GM18517 (cell line): ENCODE measurements around the gene GPR153.
"Not testable (repeated sequence)": the region's sequence is repeated elsewhere in the genome, so short reads cannot be mapped to it uniquely, and the experiment has no call there.

ENCODE experiments used
- ATAC-seq: cut with Tn5 transposase; IDR thresholded peaks from one replicate; pipeline ENCODE4 v1.9.1; 2021; ENCODE audit warnings: mild to moderate bottlenecking, moderate library complexity; ENCODE audit not compliant: unreplicated experiment

GPR153 gene

DNA sequence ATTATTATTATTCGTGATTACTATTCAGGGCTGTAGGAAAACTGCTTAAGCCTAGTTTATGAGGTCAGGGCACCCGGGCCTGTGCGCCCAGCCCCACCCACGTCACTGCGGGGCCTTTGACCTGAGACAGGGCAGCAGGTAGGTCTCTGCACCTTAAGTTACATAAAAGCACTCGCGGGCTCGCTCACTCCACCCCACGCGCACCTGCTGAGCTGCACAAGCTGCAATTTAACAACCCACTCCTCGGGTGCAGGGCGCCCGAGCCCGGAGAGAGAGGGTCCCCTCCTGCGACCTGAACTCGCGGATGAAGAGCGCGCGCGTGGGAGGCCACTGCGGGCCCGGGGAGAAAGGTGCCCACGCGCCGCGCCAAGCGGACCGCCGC, 25.6 kb downstream of the GPR153 start:
- ATAC-seq = no peak

- no peak for ATAC-seq
These were observed 26.2 kb downstream of the GPR153 start for GRCh38 chr1:6234502-6235295.

DNA sequence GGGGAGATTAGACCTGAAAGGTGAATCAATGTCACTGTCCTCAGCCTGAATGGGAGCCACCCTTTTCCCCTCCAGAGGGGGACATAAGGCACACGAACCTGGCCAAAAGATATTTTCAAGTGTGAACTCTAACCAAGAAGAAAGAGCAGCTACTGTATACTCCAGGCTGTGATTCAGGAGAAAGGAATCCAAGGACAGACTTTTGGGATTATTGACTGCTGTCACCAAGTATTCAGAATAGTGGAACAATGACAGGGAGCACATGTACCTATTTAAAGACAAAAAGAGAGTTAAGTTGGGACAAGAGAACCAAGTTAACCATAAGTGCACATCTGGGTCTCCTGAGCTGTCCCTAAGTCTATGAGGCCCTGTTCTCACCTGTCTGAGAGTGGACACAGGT, 27.5 kb downstream of the GPR153 start:
- no peak for ATAC-seq

- ATAC-seq = no peak
These were observed 35.2 kb downstream of the GPR153 start for GRCh38 chr1:6225651-6226050.

- no peak for ATAC-seq
These were observed 36.2 kb downstream of the GPR153 start for GRCh38 chr1:6224718-6225117.

DNA sequence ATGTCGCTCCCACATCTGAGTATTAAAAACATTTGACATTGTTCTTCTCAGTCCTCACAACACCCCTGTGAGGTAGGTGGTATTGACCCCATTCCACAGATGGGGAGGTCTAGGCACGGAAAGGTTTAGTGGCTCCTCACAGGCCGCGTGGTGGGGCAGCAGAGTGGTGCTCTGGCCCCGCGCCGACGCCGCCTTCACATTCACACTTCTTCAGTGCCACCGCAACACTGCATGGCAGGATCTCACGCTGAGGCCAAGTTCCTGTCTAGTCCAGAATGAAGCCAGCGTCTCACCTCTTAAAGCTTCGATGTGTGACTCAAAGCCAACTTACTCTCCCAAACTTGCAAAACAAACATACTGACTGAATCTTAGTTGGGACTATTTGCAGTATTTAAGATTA, 37.3 kb downstream of the GPR153 start:
- no peak for ATAC-seq

GRCh38 chr1:6222636-6223035, 38.3 kb downstream of the GPR153 start:
- no peak for ATAC-seq

- no peak for ATAC-seq
These were observed 39.6 kb downstream of the GPR153 start for GRCh38 chr1:6221210-6221784.

- ATAC-seq = no peak
These were observed 40.7 kb downstream of the GPR153 start for GRCh38 chr1:6220236-6220635.

- ATAC-seq = not testable (repeated sequence)
These were observed 41.3 kb downstream of the GPR153 start for GRCh38 chr1:6219641-6220040.

DNA sequence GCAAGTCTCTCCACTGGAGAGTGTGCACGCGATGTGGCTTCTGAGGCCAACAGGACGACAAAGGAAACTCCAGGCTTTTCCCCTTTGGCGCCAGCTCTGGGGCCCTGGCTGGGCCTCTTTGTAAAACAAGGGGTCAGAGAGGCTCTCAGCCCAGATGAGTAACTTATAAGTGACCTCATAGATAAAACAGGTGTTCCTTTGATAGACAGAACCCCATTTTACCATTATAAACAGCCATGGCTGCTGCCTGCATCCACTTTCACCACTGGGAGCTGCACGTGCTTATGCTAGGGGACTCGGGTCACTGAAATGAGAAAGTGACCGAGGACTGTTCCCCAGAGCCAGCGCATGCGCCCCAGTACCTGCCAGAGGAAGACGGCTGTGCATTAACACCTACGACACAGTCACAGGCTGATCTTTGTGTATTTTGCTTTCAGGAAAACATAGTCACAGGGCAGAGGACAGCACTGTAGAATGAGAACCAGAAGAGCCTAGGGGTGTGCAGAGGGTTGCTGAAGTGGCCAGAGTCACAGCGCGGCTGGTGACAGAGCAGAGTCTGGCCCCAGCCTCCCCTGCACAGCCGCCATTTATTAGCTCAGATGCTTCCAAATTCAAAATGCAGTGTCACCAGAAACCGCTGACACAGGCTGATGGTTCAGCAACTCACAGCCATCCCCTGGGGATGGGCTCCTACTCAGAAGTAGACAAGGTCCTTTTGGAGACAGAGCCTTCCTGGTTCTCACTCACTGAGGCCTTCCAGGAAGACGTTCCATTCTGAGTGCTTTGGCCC, 42.3 kb downstream of the GPR153 start:
- ATAC-seq = no peak

GRCh38 chr1:6212193-6212959, 48.5 kb downstream of the GPR153 start:
- ATAC-seq = no peak

GRCh38 chr1:6211731-6212130, 49.2 kb downstream of the GPR153 start:
- no peak for ATAC-seq

DNA sequence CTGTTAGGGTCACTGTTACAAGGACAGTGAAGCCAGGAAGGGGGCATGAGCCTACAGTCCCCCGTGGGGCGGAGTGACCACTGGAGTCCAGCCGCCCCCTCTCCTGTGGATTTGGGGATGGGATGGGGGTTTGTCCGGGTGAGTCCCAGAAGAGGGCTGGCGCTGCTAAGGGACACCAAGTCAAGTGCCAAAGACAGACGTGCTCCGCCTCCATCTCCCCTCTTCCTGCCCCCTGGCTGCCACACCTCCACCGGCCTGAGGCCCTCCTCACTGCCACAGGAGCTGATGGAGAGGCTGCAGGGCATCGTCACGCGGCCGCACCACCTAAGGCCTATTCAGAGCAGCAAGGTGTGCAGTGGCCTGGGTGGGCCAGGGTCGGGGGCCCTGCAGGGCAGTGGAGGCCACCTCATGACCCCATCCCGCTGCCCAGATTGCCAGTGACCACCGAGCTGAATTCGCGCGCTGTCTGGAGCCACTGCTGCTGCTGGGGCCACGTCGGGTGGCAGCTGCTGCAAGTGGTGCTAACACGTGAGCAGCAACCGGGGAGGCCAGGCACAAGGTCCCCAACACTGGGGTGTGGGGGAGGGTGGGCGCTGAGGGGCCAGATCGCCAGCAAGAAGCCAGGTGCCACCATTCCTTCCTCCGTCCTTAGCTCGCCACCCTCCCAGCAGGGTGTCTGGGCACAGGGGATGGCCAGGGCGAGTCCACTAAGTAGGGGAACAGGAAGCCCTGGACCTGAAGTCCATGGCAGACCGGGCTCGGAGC, 50.1 kb downstream of the GPR153 start:
- no peak for ATAC-seq

DNA sequence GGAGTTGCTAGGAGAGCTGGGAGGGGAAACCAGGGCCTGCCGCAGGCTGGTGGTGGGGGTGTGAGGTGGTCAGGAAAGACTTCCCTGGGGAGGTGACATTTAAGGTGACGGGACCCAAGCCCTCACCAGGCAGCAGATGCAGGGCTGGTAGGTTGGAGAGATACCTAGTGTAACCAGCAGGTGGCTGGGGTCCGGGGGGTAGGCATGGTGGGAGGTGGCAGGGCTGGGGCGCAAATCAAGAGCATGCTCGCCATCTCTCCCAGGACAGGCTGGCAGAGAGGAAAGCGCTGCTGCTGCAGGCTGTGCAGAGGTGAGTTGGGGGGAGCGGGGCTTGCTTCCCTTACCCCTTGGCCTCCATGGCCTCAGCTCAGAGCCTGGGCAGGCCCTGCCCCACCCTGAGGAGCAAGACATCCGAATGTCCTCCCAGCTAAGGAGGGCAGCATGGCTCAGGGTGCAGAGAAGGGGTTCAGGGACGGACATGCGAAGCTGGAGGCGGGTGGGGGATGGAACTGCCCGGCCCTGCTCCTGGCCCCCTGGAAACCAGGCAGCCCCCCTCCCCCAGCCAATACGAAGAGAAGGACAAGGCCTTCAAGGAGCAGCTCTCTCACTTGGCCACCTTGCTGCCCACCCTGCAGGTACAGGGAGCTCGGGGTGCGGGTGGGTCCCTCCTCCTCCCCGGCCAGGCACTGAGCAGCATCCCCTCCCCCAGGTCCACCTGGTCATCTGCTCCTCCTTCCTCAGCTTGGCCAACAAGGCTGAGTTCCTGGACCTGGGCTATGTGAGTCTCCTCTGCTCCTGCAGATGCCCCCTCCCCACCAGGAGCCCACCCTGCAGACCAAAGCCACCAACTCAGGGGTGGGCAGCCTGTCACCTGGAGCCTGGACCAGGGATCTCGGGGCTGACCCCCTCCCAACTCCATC, 51.0 kb downstream of the GPR153 start:
- ATAC-seq = no peak

DNA sequence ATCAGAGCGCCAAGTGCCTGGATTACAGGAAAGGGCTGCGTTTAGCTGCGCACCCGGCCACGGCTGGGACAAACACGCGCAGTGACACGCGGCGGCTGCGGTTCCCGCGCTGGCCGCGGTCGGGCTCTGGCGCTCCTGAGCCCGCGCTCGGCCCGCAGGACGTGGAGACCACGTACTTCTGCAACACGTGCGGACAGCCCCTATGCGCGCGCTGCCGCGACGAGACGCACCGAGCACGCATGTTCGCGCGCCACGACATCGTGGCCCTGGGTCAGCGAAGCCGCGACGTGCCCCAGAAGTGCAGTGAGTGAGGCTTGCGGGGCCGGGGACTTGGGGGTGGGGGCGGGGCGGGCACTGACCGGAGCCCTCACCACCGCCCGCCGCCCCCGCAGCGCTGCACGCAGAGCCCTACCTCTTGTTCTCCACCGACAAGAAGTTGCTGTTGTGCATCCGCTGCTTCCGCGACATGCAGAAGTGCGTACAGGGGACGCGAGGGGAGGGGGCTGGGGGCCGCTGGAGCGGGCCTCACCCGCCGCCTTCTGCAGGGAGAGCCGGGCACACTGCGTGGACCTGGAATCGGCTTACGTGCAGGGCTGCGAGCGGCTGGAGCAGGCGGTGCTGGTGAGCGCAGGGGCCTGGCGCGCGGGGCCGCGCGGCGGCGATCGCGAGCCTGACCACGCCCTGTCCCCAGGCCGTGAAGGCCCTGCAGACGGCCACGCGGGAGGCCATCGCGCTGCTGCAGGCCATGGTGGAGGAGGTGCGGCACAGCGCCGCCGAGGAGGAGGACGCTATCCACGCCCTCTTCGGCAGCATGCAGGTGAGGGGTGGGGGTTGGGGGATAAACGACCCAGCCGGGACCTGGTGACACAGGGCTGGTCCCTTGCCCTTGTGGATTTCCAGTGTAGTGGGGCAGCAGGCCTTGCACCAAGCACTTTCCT, 51.9 kb downstream of the GPR153 start:
- ATAC-seq = no peak

GRCh38 chr1:6207921-6208320, 53.0 kb downstream of the GPR153 start:
- no peak for ATAC-seq
